ENCODE results near the gene PRKX. TPM values are rescaled to one million over a fixed set of nuclear protein-coding genes. Genes with fewer than 3 reads are reported as not detected.
A peak's percentile ranks its signal among the peaks of the same experiment; 100 is the strongest.
"Not testable (repeated sequence)": the region's sequence is repeated elsewhere in the genome, so short reads cannot be mapped to it uniquely, and the experiment has no call there.

The PRKX gene
- total and polyA plus RNA-seq, 4 experiments from 2014 or later, result 63.0 to 73.9 (median 68.5) TPM

- intact Hi-C loops (cut with micrococcal nuclease), result no loop called here
- no peaks in the 10 kb centered on the region for H3K36me3 ChIP-seq (ENCODE audit: insufficient read depth, low read length)
- ChIA-PET CTCF (ENCODE audit: partially characterized antibody) (no interaction called here), POLR2A (ENCODE audit: partially characterized antibody) (interaction anchor here (1.5 kb wide), 1 partner anchor 27 kb away, joined by 5 read pairs; no protein-coding TSS in a partner anchor)
- no peak for DNase-seq
- Mint-ChIP-seq H3K36me3 (peaks cover 0 to 6% of the 10 kb centered on the region in 2 donors), H3K27me3 (no peaks in the 10 kb centered on the region), H3K4me1 (peaks cover 13 to 38% (median 25%) of the 10 kb centered on the region in 4 donors), H3K27ac (peak overlapping the region; percentile 52 to 88 (median 82)), H3K9me3 (peaks cover 0 to 10% (median 0%) of the 10 kb centered on the region in 8 donors), H3K4me3 (peak overlapping the region in 3 of 8 donors; percentile 33 to 61 (median 57))
- peaks cover 24% of the 10 kb centered on the region for H3K4me1 ChIP-seq (ENCODE audit: insufficient read depth, low read length)
- no peak overlapping the region for H3K4me3 ChIP-seq (ENCODE audit: low read length in 2 of 2)
- no peak overlapping the region for H3K27ac ChIP-seq (ENCODE audit: low read depth, low read length)
- H3K27me3 ChIP-seq (ENCODE audit: insufficient read depth, low read length), result no peaks in the 10 kb centered on the region
- H3K9me3 ChIP-seq (ENCODE audit: control insufficient read depth in 1 of 2, low read length in 2 of 2), result no peaks in the 10 kb centered on the region
These were observed 25.1 kb upstream of the PRKX start for GRCh38 chrX:3738509-3738908.

GRCh38 chrX:3736536-3736935 is 23.1 kb upstream of the PRKX start:
- peaks cover 10 to 30% (median 20%) of the 10 kb centered on the region in 4 donors for H3K4me1 Mint-ChIP-seq
- H3K9me3 ChIP-seq (ENCODE audit: control insufficient read depth in 1 of 2, low read length in 2 of 2); intact Hi-C loops (cut with micrococcal nuclease); H3K9me3 Mint-ChIP-seq; H3K4me3 ChIP-seq (ENCODE audit: low read length in 2 of 2); H3K27me3 ChIP-seq (ENCODE audit: insufficient read depth, low read length); POLR2A ChIA-PET (ENCODE audit: partially characterized antibody); DNase-seq; H3K4me3 Mint-ChIP-seq; H3K27ac Mint-ChIP-seq; H3K36me3 Mint-ChIP-seq; H3K36me3 ChIP-seq (ENCODE audit: insufficient read depth, low read length); H3K27ac ChIP-seq (ENCODE audit: low read depth, low read length); H3K27me3 Mint-ChIP-seq; CTCF ChIA-PET (ENCODE audit: partially characterized antibody): not testable (repeated sequence)
- peaks cover 10% of the 10 kb centered on the region for H3K4me1 ChIP-seq (ENCODE audit: insufficient read depth, low read length)

GRCh38 chrX:3735891-3736290 is 22.4 kb upstream of the PRKX start:
- H3K4me1 Mint-ChIP-seq, result peaks cover 10 to 30% (median 20%) of the 10 kb centered on the region in 4 donors
- CTCF ChIA-PET (ENCODE audit: partially characterized antibody); H3K4me3 Mint-ChIP-seq; H3K27me3 ChIP-seq (ENCODE audit: insufficient read depth, low read length); H3K9me3 ChIP-seq (ENCODE audit: control insufficient read depth in 1 of 2, low read length in 2 of 2); H3K27ac ChIP-seq (ENCODE audit: low read depth, low read length); H3K36me3 Mint-ChIP-seq; H3K27me3 Mint-ChIP-seq; H3K27ac Mint-ChIP-seq; H3K36me3 ChIP-seq (ENCODE audit: insufficient read depth, low read length); DNase-seq; H3K9me3 Mint-ChIP-seq; H3K4me3 ChIP-seq (ENCODE audit: low read length in 2 of 2); intact Hi-C loops (cut with micrococcal nuclease); POLR2A ChIA-PET (ENCODE audit: partially characterized antibody): not testable (repeated sequence)
- H3K4me1 ChIP-seq (ENCODE audit: insufficient read depth, low read length), result peaks cover 10% of the 10 kb centered on the region

GRCh38 chrX:3734456-3734855 is 21.0 kb upstream of the PRKX start:
- H3K36me3 Mint-ChIP-seq; intact Hi-C loops (cut with micrococcal nuclease); H3K9me3 Mint-ChIP-seq; H3K27me3 Mint-ChIP-seq; H3K4me3 ChIP-seq (ENCODE audit: low read length in 2 of 2); H3K9me3 ChIP-seq (ENCODE audit: control insufficient read depth in 1 of 2, low read length in 2 of 2); CTCF ChIA-PET (ENCODE audit: partially characterized antibody); DNase-seq; H3K27me3 ChIP-seq (ENCODE audit: insufficient read depth, low read length); H3K36me3 ChIP-seq (ENCODE audit: insufficient read depth, low read length); H3K27ac ChIP-seq (ENCODE audit: low read depth, low read length): not testable (repeated sequence)
- H3K4me1 ChIP-seq (ENCODE audit: insufficient read depth, low read length), result peaks cover 10% of the 10 kb centered on the region
- Mint-ChIP-seq H3K4me3 (peak overlapping the region in 1 of 8 donors; percentile 26), H3K4me1 (peaks cover 10 to 29% (median 19%) of the 10 kb centered on the region in 4 donors), H3K27ac (peak overlapping the region in 4 of 7 donors; percentile 18 to 75 (median 40))
- POLR2A ChIA-PET (ENCODE audit: partially characterized antibody), result interaction anchor here (0.7 kb wide), 1 partner anchor 14 kb away, joined by 3 read pairs; no protein-coding TSS in a partner anchor

GRCh38 chrX:3733043-3733430 is 19.6 kb upstream of the PRKX start:
- H3K4me1 Mint-ChIP-seq, result peaks cover 4 to 15% (median 9%) of the 10 kb centered on the region in 4 donors
- POLR2A ChIA-PET (ENCODE audit: partially characterized antibody), result no interaction called here
- Histone ChIP-seq H3K9me3 (ENCODE audit: control insufficient read depth in 1 of 2, low read length in 2 of 2) (no peaks in the 10 kb centered on the region), H3K27me3 (ENCODE audit: insufficient read depth, low read length) (no peaks in the 10 kb centered on the region), H3K36me3 (ENCODE audit: insufficient read depth, low read length) (no peaks in the 10 kb centered on the region), H3K4me3 (ENCODE audit: low read length in 2 of 2) (no peak overlapping the region), H3K27ac (ENCODE audit: low read depth, low read length) (no peak overlapping the region), H3K4me1 (ENCODE audit: insufficient read depth, low read length) (peaks cover 1% of the 10 kb centered on the region)
- no peak for DNase-seq
- peak overlapping the region in 1 of 7 donors; percentile 51 for H3K27ac Mint-ChIP-seq
- H3K9me3 Mint-ChIP-seq, result no peaks in the 10 kb centered on the region
- no peaks in the 10 kb centered on the region for H3K36me3 Mint-ChIP-seq
- intact Hi-C loops (cut with micrococcal nuclease), result no loop called here
- CTCF ChIA-PET (ENCODE audit: partially characterized antibody), result no interaction called here
- H3K27me3 Mint-ChIP-seq, result no peaks in the 10 kb centered on the region
- H3K4me3 Mint-ChIP-seq, result no peak overlapping the region

GRCh38 chrX:3732326-3733042 is 19.0 kb upstream of the PRKX start:
- H3K36me3 Mint-ChIP-seq; CTCF ChIA-PET (ENCODE audit: partially characterized antibody); H3K4me1 ChIP-seq (ENCODE audit: insufficient read depth, low read length); POLR2A ChIA-PET (ENCODE audit: partially characterized antibody); H3K9me3 Mint-ChIP-seq; DNase-seq; H3K27me3 ChIP-seq (ENCODE audit: insufficient read depth, low read length); intact Hi-C loops (cut with micrococcal nuclease); H3K9me3 ChIP-seq (ENCODE audit: control insufficient read depth in 1 of 2, low read length in 2 of 2); H3K27ac Mint-ChIP-seq; H3K4me3 ChIP-seq (ENCODE audit: low read length in 2 of 2); H3K36me3 ChIP-seq (ENCODE audit: insufficient read depth, low read length); H3K27me3 Mint-ChIP-seq; H3K27ac ChIP-seq (ENCODE audit: low read depth, low read length); H3K4me3 Mint-ChIP-seq: not testable (repeated sequence)
- H3K4me1 Mint-ChIP-seq, result peaks cover 2 to 11% (median 9%) of the 10 kb centered on the region in 4 donors

- no peaks in the 10 kb centered on the region for H3K27me3 Mint-ChIP-seq
- no peak overlapping the region for H3K27ac Mint-ChIP-seq
- no peaks in the 10 kb centered on the region for H3K9me3 ChIP-seq (ENCODE audit: control insufficient read depth in 1 of 2, low read length in 2 of 2)
- no peak overlapping the region for H3K4me3 Mint-ChIP-seq
- no peak overlapping the region for H3K4me3 ChIP-seq (ENCODE audit: low read length in 2 of 2)
- no peaks in the 10 kb centered on the region for H3K4me1 ChIP-seq (ENCODE audit: insufficient read depth, low read length)
- no peaks in the 10 kb centered on the region for H3K9me3 Mint-ChIP-seq
- H3K4me1 Mint-ChIP-seq, result peaks cover 0 to 2% (median 0%) of the 10 kb centered on the region in 4 donors
- intact Hi-C loops (cut with micrococcal nuclease), result no loop called here
- H3K27me3 ChIP-seq (ENCODE audit: insufficient read depth, low read length), result no peaks in the 10 kb centered on the region
- H3K36me3 ChIP-seq (ENCODE audit: insufficient read depth, low read length), result no peaks in the 10 kb centered on the region
- POLR2A ChIA-PET (ENCODE audit: partially characterized antibody), result no interaction called here
- DNase-seq, result no peak
- H3K36me3 Mint-ChIP-seq, result no peaks in the 10 kb centered on the region
- CTCF ChIA-PET (ENCODE audit: partially characterized antibody), result no interaction called here
- H3K27ac ChIP-seq (ENCODE audit: low read depth, low read length), result no peak overlapping the region
These were observed 15.0 kb upstream of the PRKX start for GRCh38 chrX:3728454-3728853.
